Mesendoderm (in vitro differentiated cells): ENCODE data around the gene SLC35F3.
A peak's percentile ranks its signal among the peaks of the same experiment; 100 is the strongest.

Source experiments
- DNase-seq: peaks from one replicate; pipeline ENCODE4 v3.0.0; 2013
- H2AK5ac ChIP-seq: 2 replicates; pipeline ENCODE4 v1.6.1; 2013; ENCODE audit warnings: low read length, inconsistent platforms
- H2BK120ac ChIP-seq: 2 replicates; pipeline ENCODE4 v1.6.1; 2013; ENCODE audit warnings: low read depth, mild to moderate bottlenecking, low read length, moderate library complexity, mixed read lengths
- H2BK15ac ChIP-seq: replicated peaks from 2 replicates; pipeline ENCODE4 v1.6.1; 2013; ENCODE audit warnings: low read depth, mild to moderate bottlenecking, moderate library complexity
- H2BK5ac ChIP-seq: 2 replicates; pipeline ENCODE4 v1.6.1; 2013; ENCODE audit warnings: low read length, inconsistent platforms
- H3K18ac ChIP-seq: 2 replicates; pipeline ENCODE4 v1.6.1; 2013; ENCODE audit warnings: mild to moderate bottlenecking, low read length, mixed read lengths
- H3K23ac ChIP-seq: one replicate; pipeline ENCODE4 v1.6.1; 2013; ENCODE audit warnings: low read length
- H3K27ac ChIP-seq: 2 replicates; pipeline ENCODE4 v1.5.1; 2013; ENCODE audit warnings: low read depth, mild to moderate bottlenecking, inconsistent platforms, low read length, moderate library complexity
- H3K27me3 ChIP-seq: 2 replicates; pipeline ENCODE4 v1.6.1; 2013; ENCODE audit warnings: low read length, control low read depth, mild to moderate bottlenecking, inconsistent platforms; ENCODE audit not compliant: insufficient read depth, poor library complexity
- H3K36me3 ChIP-seq: 2 replicates; pipeline ENCODE4 v1.6.1; 2013; ENCODE audit warnings: low read length, inconsistent platforms; ENCODE audit not compliant: control insufficient read depth, insufficient read depth
- H3K4ac ChIP-seq: one replicate; pipeline ENCODE4 v1.6.1; 2013; ENCODE audit warnings: low read depth, mild to moderate bottlenecking, low read length, moderate library complexity
- H3K4me1 ChIP-seq: 2 replicates; pipeline ENCODE4 v1.6.1; 2013; ENCODE audit warnings: low read depth, low read length, inconsistent platforms; ENCODE audit not compliant: control insufficient read depth
- H3K4me2 ChIP-seq: 2 replicates; pipeline ENCODE4 v1.6.1; 2013; ENCODE audit warnings: low read length
- H3K4me3 ChIP-seq: 2 replicates; pipeline ENCODE4 v1.5.1; 2013; ENCODE audit warnings: mild to moderate bottlenecking, low read length
- H3K56ac ChIP-seq: one replicate; pipeline ENCODE4 v1.6.1; 2013; ENCODE audit warnings: low read length
- H3K79me1 ChIP-seq: 2 replicates; pipeline ENCODE4 v1.6.1; 2013; ENCODE audit warnings: low read length, inconsistent platforms
- H3K79me2 ChIP-seq: 2 replicates; pipeline ENCODE4 v1.6.1; 2013; ENCODE audit warnings: mild to moderate bottlenecking, low read length; ENCODE audit not compliant: control insufficient read depth, insufficient read depth
- H3K9ac ChIP-seq: 2 replicates; pipeline ENCODE4 v1.6.1; 2013; ENCODE audit warnings: low read length, inconsistent platforms
- H4K5ac ChIP-seq: one replicate; pipeline ENCODE4 v1.6.1; 2013; ENCODE audit warnings: low read length
- H4K8ac ChIP-seq: one replicate; pipeline ENCODE4 v1.6.1; 2013; ENCODE audit warnings: low read depth, mild to moderate bottlenecking, control low read depth, low read length, moderate library complexity
- WGBS: extraction: QIAGEN DNeasy Blood & Tissue Kit; methylation state at CpG from one replicate; pipeline ENCODE4 v1.1.7; 2013; ENCODE audit warnings: low lambda C conversion rate, missing lambda C conversion rate; ENCODE audit not compliant: insufficient coverage; ENCODE audit errors: extremely low coverage; 5-methylcytosine and 5-hydroxymethylcytosine counted together

Gene SLC35F3

GRCh38 chr1:233865902-233866301, 38.6 kb upstream of the SLC35F3 start:
- WGBS: no CpG with 5 or more reads among the region's 1 CpG
- Histone ChIP-seq H3K23ac (no peak overlapping the region), H3K36me3 (no peaks in the 10 kb centered on the region), H2BK15ac (no peak overlapping the region), H3K27ac (no peak overlapping the region), H3K18ac (no peak overlapping the region), H3K79me2 (no peaks in the 10 kb centered on the region), H4K8ac (no peak overlapping the region), H3K79me1 (no peaks in the 10 kb centered on the region), H2AK5ac (no peak overlapping the region), H4K5ac (no peak overlapping the region), H3K4me2 (no peak overlapping the region), H3K4me3 (no peak overlapping the region), H2BK5ac (no peak overlapping the region), H3K4me1 (no peaks in the 10 kb centered on the region), H2BK120ac (no peak overlapping the region), H3K56ac (no peak overlapping the region), H3K4ac (no peak overlapping the region), H3K27me3 (no peaks in the 10 kb centered on the region), H3K9ac (no peak overlapping the region)
- DNase-seq: no peak

GRCh38 chr1:233867028-233867427, 37.4 kb upstream of the SLC35F3 start:
- peak; percentile 20 for DNase-seq
- H3K18ac ChIP-seq: no peak overlapping the region
- H3K79me1 ChIP-seq: no peaks in the 10 kb centered on the region
- H2AK5ac ChIP-seq: no peak overlapping the region
- H3K4me2 ChIP-seq: no peak overlapping the region
- H4K8ac ChIP-seq: no peak overlapping the region
- no peaks in the 10 kb centered on the region for H3K4me1 ChIP-seq
- no peak overlapping the region for H3K23ac ChIP-seq
- no peak overlapping the region for H2BK15ac ChIP-seq
- no peak overlapping the region for H3K27ac ChIP-seq
- no peak overlapping the region for H3K4ac ChIP-seq
- H3K9ac ChIP-seq: no peak overlapping the region
- no peak overlapping the region for H2BK120ac ChIP-seq
- H2BK5ac ChIP-seq: no peak overlapping the region
- H3K56ac ChIP-seq: no peak overlapping the region
- no peaks in the 10 kb centered on the region for H3K36me3 ChIP-seq
- H3K4me3 ChIP-seq: no peak overlapping the region
- H4K5ac ChIP-seq: no peak overlapping the region
- no peaks in the 10 kb centered on the region for H3K79me2 ChIP-seq
- no peaks in the 10 kb centered on the region for H3K27me3 ChIP-seq
- WGBS: no CpG with 5 or more reads among the region's 2 CpGs

DNA sequence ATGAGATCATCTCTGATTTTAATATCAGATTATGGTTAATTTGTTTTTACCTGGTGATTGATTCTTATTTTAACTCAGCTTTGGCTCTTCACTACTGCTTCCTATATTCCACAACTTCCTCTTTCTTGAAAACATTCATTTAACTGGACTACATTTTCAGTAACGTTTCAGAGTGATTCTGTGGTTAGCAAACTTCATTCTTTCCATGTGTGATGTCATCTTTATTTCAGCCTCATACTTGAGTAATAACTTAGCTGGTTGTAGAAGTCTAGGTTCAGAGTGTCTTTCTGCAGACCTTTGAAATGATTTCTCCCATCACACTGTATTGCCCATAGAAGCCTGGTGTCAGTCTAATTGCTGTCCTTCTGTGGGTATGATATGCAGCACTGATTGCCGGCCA, 36.0 kb upstream of the SLC35F3 start:
- Histone ChIP-seq H2BK120ac (no peak overlapping the region), H3K23ac (no peak overlapping the region), H2BK5ac (no peak overlapping the region), H3K36me3 (no peaks in the 10 kb centered on the region), H2AK5ac (no peak overlapping the region), H3K4me1 (no peaks in the 10 kb centered on the region), H3K79me1 (no peaks in the 10 kb centered on the region), H3K4ac (no peak overlapping the region), H3K27ac (no peak overlapping the region), H3K79me2 (no peaks in the 10 kb centered on the region), H3K4me3 (no peak overlapping the region), H3K56ac (no peak overlapping the region), H3K9ac (no peak overlapping the region), H3K4me2 (no peak overlapping the region), H4K5ac (no peak overlapping the region), H3K27me3 (no peaks in the 10 kb centered on the region), H3K18ac (no peak overlapping the region), H4K8ac (no peak overlapping the region), H2BK15ac (no peak overlapping the region)
- WGBS: no CpG with 5 or more reads among the region's 2 CpGs
- DNase-seq: no peak

GRCh38 chr1:233869680-233870079, 34.8 kb upstream of the SLC35F3 start:
- H4K5ac ChIP-seq: no peak overlapping the region
- no peak overlapping the region for H3K4me3 ChIP-seq
- H3K23ac ChIP-seq: no peak overlapping the region
- no peak overlapping the region for H3K18ac ChIP-seq
- no peak for DNase-seq
- no peak overlapping the region for H4K8ac ChIP-seq
- no peak overlapping the region for H3K4me2 ChIP-seq
- H2AK5ac ChIP-seq: no peak overlapping the region
- H2BK120ac ChIP-seq: no peak overlapping the region
- no peaks in the 10 kb centered on the region for H3K79me2 ChIP-seq
- no peak overlapping the region for H3K9ac ChIP-seq
- H3K56ac ChIP-seq: no peak overlapping the region
- H2BK5ac ChIP-seq: no peak overlapping the region
- no peaks in the 10 kb centered on the region for H3K79me1 ChIP-seq
- no peaks in the 10 kb centered on the region for H3K4me1 ChIP-seq
- H3K27ac ChIP-seq: no peak overlapping the region
- no peak overlapping the region for H2BK15ac ChIP-seq
- no peak overlapping the region for H3K4ac ChIP-seq
- H3K27me3 ChIP-seq: no peaks in the 10 kb centered on the region
- H3K36me3 ChIP-seq: no peaks in the 10 kb centered on the region

DNA sequence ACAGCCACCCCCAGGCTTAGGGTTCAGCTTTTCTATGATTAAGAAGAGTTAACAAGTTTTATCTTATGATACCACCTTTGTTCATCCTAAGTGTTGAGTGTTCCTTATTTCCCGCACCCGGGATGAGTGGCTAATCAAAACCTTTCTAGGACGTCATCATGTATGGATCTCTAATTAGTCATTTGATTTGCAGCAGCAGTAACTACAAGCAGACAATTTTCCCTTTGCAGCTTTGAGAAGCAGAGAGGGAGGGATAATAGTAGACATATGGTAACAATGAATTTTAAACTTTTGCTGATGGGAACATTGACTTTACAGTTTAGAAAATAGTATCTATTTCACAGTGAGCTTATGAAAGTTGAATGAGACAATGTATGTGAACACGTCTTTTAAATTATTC, 30.8 kb upstream of the SLC35F3 start:
- no CpG with 5 or more reads among the region's 4 CpGs for WGBS
- Histone ChIP-seq H3K4me3 (no peak overlapping the region), H3K4ac (no peak overlapping the region), H2BK120ac (no peak overlapping the region), H3K18ac (no peak overlapping the region), H2BK15ac (no peak overlapping the region), H3K9ac (no peak overlapping the region), H3K23ac (no peak overlapping the region), H3K79me2 (no peaks in the 10 kb centered on the region), H3K27ac (no peak overlapping the region), H4K8ac (no peak overlapping the region), H3K4me2 (no peak overlapping the region), H2AK5ac (no peak overlapping the region), H3K27me3 (no peaks in the 10 kb centered on the region), H3K56ac (no peak overlapping the region), H4K5ac (no peak overlapping the region), H3K36me3 (no peaks in the 10 kb centered on the region), H2BK5ac (no peak overlapping the region), H3K4me1 (no peaks in the 10 kb centered on the region), H3K79me1 (no peaks in the 10 kb centered on the region)
- DNase-seq: no peak

DNA sequence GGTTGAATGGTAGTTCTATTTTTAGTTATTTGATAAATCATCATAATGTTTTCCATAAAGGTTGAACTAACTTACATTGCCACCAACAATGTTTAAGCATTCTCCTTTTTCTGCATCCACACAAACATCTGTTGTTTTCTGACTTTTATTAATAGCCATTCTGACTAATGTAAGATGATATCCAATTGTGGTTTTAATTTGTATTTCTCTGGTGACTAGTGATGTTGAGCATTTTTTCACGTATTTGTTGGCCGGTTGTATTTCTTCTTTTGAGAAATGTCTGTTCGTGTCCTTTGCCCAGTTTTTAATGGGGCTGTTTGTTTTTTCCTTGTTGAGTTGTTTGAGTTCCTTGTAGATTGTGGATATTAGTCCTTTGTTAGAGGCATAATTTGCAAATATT, 24.6 kb upstream of the SLC35F3 start:
- no peak overlapping the region for H4K8ac ChIP-seq
- H3K18ac ChIP-seq: no peak overlapping the region
- H2BK5ac ChIP-seq: no peak overlapping the region
- H2BK15ac ChIP-seq: no peak overlapping the region
- H3K79me1 ChIP-seq: no peaks in the 10 kb centered on the region
- no peak overlapping the region for H3K27ac ChIP-seq
- H3K9ac ChIP-seq: no peak overlapping the region
- no peak overlapping the region for H3K4me3 ChIP-seq
- H3K4ac ChIP-seq: no peak overlapping the region
- H3K36me3 ChIP-seq: no peaks in the 10 kb centered on the region
- H3K4me1 ChIP-seq: no peaks in the 10 kb centered on the region
- no peak overlapping the region for H2AK5ac ChIP-seq
- no peak overlapping the region for H2BK120ac ChIP-seq
- no peak overlapping the region for H3K56ac ChIP-seq
- no CpG with 5 or more reads among the region's 3 CpGs for WGBS
- DNase-seq: no peak
- H4K5ac ChIP-seq: no peak overlapping the region
- no peak overlapping the region for H3K23ac ChIP-seq
- no peaks in the 10 kb centered on the region for H3K27me3 ChIP-seq
- no peak overlapping the region for H3K4me2 ChIP-seq
- no peaks in the 10 kb centered on the region for H3K79me2 ChIP-seq
